SW 1271 (cell line): Measurements from ENCODE around the gene MSH3.
"Not testable (repeated sequence)": the region's sequence is repeated elsewhere in the genome, so short reads cannot be mapped to it uniquely, and the experiment has no call there.

Experiments
- DNase-seq, 2 experiments: peaks; one replicate each; lab custom pipeline; 2025; lab: John Stamatoyannopoulos, UW

Gene MSH3

DNA sequence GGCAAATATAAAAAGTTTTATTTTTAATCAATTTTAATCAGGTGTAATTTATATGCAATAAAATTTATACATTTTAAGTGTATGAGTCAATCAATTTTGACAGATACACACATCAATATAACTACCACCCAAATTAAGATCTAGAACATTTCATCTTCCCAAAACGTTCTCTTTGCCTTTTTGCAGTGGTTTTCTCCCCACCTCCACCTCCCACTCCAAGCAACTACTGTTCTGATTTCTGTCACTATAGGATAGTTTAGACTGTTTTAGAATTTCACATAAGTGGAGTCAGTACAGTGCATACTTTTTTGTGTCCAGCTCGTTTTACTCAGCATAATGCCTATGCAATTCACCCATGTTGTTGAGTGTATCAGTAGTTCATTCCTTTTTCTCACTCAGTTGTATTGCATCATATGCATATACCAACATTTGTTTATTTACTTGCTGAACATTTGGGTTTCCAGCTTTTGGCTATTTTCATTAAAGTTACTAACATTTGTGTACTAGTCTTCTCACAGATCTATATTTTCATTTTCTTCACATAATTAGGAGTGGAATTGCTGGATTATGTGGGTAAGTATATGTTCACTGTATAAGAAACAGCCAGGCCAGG is 52.5 kb downstream of the MSH3 start:
- no peak for DNase-seq

DNA sequence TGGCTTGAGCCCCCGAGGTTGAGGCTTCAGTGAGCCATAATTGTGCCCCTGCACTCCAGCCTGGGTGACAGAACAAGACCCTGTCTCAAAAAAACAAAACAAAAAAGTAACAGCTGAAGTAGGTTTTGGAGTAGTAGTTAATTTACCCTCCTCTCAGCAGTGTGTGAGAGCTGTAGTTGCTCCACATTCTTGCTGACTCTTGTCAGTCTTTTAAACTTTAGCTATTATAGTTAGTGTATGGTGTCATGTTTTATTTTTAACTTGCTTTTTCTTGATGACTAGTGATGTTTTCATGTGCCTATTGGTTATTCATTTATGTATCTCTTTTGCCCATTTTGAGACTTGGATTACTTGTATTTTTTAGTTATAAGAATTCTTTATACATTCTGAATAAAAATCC is 53.2 kb downstream of the MSH3 start:
- no peak for DNase-seq

DNA sequence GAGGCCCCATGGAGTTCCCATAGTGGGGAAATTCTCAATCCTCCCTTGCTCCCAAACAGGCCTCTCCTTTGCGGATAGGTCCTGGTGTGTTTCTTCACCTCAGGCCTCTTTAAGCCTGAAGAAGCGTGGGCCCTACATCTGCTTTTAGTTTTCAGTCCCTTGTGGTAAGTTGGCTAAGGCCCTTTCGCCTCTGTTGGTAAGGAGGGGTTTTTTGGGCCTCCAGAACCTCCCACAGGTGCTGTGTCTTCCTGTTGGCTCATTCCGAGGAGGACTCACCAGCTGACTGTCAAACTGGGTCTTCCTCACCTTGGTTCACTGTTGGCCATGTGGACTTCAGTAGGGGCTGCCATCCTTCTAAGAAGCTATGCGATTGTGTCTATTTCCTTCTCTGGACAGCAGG is 56.8 kb downstream of the MSH3 start:
- DNase-seq: no peak

DNA sequence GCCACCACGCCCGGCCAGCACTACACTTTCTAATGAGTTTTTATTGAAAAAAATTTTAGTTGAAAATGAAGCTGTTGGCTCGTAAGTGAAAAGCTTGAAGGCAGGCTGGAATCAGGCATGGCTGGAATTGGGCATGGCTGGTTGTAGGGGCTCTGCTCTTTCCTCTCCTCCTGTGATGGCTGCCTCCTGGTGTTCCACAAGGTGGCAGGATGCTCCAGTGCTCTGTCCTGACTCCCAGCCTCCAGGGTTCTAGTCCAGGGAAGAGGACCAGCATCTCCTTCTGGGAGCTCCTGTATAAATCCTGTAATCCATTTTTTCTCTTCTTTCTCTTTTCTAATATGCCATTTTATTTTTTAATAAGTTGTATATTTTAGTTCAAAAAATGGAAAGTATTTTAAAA is 57.5 kb downstream of the MSH3 start:
- peak; percentile 19 to 53 for DNase-seq

DNA sequence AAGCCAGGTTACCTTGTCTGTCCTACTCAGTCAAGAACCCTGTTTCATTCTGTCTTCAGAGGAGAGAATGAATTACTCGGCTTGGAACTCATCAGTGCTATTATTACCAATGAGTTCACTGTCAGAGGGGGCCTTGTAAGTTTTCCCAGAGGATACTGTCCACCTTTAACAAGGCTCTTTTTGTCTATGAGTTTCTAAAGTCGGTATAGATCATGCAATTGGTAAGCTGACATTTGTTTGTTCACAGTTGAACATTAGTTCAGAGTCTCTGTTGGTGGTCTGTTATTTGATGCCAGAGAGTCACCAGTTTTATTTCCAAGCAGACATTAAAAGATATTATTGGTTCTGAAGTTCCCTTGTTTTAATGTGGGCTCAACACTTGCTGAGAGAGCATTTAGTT is 58.5 kb downstream of the MSH3 start:
- no peak for DNase-seq

- DNase-seq: no peak
Observed at GRCh38 chr5:80713631-80714030, 59.2 kb downstream of the MSH3 start.

DNA sequence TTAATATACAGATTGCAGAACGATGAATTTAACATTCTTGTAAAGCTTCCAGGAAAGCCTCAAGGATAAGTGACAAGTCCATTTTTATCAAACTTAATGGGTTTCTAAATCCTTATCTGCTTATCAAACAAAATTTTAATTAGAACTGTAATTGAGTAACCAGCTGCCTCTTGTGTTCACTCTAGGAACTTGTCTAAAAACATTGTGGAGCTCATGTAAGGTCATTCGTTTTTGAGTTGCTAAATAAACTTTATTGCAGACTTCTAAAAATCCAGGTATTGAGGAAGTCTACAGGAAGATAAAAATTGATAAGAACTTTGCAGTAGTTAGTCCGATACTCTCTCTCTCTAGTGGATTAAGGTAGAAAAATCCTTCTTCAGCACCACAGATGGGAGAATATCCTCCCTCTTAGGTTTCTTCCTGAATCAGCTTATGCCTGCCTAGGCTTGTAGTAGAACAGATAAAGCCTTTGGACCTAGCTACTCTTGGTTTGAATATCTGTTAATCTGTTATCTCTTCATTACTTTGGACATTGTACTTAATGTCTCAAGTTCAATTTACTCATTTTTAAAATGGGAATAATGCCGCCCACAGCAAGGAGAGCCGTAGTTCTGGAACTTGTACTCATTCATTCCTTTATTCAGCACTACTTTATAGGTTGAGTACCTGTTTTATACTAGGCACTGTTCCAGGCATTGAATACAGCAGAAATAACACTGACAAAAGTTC is 60.3 kb downstream of the MSH3 start:
- no peak for DNase-seq

- no peak for DNase-seq
Observed at GRCh38 chr5:80715887-80716286, 61.4 kb downstream of the MSH3 start.

GRCh38 chr5:80720181-80720580 is 65.7 kb downstream of the MSH3 start:
- DNase-seq: no peak

- no peak for DNase-seq
Observed at GRCh38 chr5:80722916-80723315, 68.5 kb downstream of the MSH3 start.

DNA sequence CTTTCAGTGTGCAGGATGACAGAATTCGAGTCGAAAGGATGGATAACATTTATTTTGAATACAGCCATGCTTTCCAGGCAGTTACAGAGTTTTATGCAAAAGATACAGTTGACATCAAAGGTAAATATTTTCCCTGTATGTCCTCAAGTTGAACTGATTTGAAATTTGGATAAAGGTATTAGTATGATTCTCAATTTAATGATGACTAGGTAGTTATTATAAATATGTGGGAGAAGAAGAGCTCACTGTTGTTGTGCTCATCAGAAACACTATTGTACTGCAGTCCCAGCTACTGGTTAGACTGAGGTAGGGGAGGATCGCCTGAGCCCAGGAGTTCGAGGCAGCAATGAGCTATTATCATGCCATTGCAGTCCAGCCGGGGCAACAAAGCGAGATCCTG is 71.0 kb downstream of the MSH3 start:
- DNase-seq: no peak

GRCh38 chr5:80736730-80737129 is 82.3 kb downstream of the MSH3 start:
- no peak for DNase-seq

DNA sequence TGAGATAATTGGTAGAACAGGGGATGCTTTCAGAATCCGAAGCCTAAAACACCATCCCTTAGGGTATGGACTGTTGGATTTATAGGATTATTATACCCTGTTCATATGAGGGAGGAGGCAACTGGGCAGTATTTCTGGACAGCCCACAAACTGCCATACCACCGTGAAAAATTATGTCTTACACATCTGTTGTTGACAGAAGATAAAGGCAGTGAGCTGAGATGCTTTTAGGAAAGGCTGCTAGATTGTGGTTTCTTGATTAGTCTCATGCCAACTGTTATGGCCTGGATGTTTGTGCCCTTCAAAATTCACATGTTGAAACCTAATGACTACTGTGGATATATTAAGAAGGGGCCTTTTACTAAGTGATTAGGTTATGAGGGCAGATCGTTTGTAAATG is 84.0 kb downstream of the MSH3 start:
- DNase-seq: no peak

- DNase-seq: no peak
Observed at GRCh38 chr5:80739057-80739456, 84.6 kb downstream of the MSH3 start.

DNA sequence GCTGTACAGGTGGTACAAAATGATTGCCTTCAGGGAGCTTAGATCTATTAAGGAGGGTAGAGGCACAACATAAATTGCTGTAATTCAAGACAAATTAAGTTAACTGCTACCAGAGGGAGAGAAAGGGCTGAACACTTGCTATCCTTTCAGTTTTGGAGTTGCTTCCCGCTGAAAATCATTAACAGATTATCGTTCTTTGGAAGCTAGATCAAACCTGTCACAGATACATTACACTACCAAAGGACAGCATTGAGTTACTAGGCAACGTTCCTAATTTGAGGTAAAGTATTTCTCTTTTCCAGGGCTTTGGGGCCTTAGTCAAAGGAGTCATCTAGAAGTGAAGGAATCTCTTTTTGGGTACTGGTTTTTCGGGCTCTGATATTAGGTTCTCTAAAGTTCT is 85.0 kb downstream of the MSH3 start:
- no peak for DNase-seq

DNA sequence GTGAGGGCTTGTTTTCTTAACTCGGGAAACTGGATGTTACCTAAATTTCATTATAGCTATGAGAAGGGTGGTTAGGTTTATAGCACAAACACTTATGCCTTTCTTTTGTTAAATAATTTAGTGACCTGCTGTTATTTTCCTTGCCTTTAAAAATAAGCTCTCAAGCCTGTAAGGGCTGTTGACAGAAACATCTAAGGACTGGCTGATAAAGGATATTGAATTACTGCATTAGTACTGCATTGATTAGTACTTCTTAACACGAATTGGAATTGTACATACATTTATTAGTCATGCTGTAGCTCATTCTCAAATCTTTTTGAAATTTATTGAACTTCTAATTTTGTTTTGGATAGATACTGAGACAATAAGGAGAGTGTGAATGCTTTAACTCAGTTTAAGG is 85.4 kb downstream of the MSH3 start:
- DNase-seq: no peak

GRCh38 chr5:80740488-80740887 is 86.0 kb downstream of the MSH3 start:
- not testable (repeated sequence) for DNase-seq

DNA sequence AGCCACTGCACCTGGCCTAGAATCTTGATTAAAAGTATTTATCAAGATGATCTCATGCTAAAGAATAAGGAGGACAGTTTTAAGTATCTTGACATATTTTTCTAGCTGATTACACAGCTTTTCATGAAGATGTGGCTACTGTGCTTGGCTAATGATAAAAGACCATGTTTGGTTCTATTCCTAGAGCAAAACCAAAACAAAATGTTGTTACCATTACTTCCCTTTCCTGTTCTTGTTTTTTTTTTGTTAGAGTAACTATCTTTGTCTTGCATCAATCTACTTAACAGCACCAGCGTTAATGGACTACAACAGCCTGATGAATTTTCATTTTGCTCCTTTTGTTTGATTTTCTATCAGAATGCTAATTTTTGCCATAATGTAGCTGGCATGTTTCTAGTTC is 86.5 kb downstream of the MSH3 start:
- no peak for DNase-seq

GRCh38 chr5:80744149-80744548 is 89.7 kb downstream of the MSH3 start:
- no peak for DNase-seq

- DNase-seq: no peak
Observed at GRCh38 chr5:80745490-80745889, 91.0 kb downstream of the MSH3 start.

GRCh38 chr5:80747922-80748321 is 93.5 kb downstream of the MSH3 start:
- DNase-seq: no peak

GRCh38 chr5:80752427-80752826 is 98.0 kb downstream of the MSH3 start:
- no peak for DNase-seq

DNA sequence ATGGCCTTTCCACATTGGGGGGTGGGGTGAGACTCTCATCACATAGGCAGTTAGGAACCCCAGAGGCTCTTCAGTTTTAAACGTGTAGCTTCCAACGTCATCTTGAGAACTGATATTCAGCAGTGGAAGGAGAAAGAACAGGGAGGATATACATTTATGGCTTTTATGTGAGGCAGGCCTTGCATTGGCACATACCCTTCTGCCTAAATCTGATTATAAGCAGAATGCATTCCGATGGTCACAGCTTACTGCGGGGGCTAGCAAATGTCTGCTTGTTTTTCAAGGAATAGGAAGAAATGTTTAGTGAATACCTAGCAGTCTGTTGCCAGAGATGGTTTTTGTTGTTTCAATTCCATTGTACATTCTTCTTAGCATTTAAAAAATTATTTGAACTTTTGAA is 99.3 kb downstream of the MSH3 start:
- DNase-seq: no peak

DNA sequence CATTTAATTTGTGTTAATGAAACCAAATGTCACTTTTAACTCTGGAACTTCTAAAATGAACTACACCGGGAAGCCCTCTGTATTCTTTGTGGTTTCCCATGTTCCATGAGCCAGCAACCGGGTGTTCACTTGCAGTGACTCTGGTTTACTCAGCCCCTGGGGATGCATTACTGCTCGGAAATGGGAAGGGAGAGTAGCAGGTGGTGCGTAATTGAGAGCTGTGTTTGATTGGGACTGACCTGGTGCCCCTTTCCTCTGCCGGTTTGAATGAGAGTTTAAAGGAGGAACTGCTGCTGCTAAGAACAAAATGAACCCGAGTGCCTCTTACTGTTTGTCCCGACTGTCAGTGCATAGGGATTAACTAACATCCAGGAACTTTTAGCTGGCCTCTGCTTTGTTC is 100.4 kb downstream of the MSH3 start:
- no peak for DNase-seq
